GM12878 (cell line): ENCODE results near the gene ZBTB22. TPM values are rescaled to one million over a fixed set of nuclear protein-coding genes. Genes with fewer than 3 reads are reported as not detected.

Source experiments
- ATAC-seq: fragments of 200-7000 bp; cut with Tn5 transposase; 3 replicates; pipeline ENCODE4 v1.9.1; 2020; ENCODE audit warnings: mild to moderate bottlenecking, moderate library complexity
- BruUV-seq: library from RNA; stranded (reverse); fragments of 400-500 nt; replicated peaks from 2 replicates; lab custom pipeline; 2021; lab: Mats Ljungman, UMichigan
- CTCF ChIA-PET: fragments of 300-600 bp; sonication (Branson Sonifier 250); formaldehyde crosslinking; extraction: SDS; loops from one replicate; lab custom pipeline; 2021; ENCODE audit warnings: inconsistent platforms; lab: Yijun Ruan, JAX
- POLR2A ChIA-PET: fragments of 350-600 bp; formaldehyde crosslinking; extraction: SDS; loops from one replicate; lab custom pipeline; 2021; ENCODE audit warnings: inconsistent platforms; lab: Charles Lee
- RAD21 ChIA-PET: fragments of 300-600 bp; sonication (Branson Sonifier 250); formaldehyde crosslinking; loops from one replicate; lab custom pipeline; 2023; ENCODE audit warnings: antibody characterized with exemption; ENCODE audit not compliant: unreplicated experiment; lab: Charles Lee
- SMC1A ChIA-PET: fragments of 300-600 bp; sonication (Branson Sonifier 250); formaldehyde crosslinking; loops from one replicate; lab custom pipeline; 2023; ENCODE audit not compliant: unreplicated experiment, uncharacterized antibody; lab: Charles Lee
- DNase-seq: peaks from one replicate; pipeline ENCODE4 v3.0.0-alpha.2; 2011; ENCODE audit warnings: low read depth, low spot score
- FAIRE-seq: peaks from 3 replicates; lab custom pipeline; 2011; peaks lifted over from hg19 to GRCh38; lab: Jason Lieb, UNC
- H2AFZ ChIP-seq: 2 replicates; pipeline ENCODE4 v1.6.0; 2011; ENCODE audit warnings: low read depth, low read length, control low read depth; ENCODE audit not compliant: control insufficient read depth
- H3K27ac ChIP-seq: 2 replicates; pipeline ENCODE4 v1.5.1; 2011; ENCODE audit warnings: control low read depth; ENCODE audit not compliant: control insufficient read depth, insufficient read depth
- H3K27me3 ChIP-seq, 2 experiments: replicated peaks in 1 of 2; 2 replicates each; pipeline versions ENCODE4 v1.6.0 to v1.6.1; 2011; ENCODE audit warnings: low read length in 1 of 2; ENCODE audit not compliant: control insufficient read depth in 2 of 2, insufficient read depth in 2 of 2
- H3K36me3 ChIP-seq, 2 experiments: 2 replicates each; pipeline ENCODE4 v1.5.1; 2011; ENCODE audit warnings: low read length in 1 of 2; ENCODE audit not compliant: control insufficient read depth in 2 of 2, insufficient read depth in 2 of 2
- H3K4me1 ChIP-seq: 2 replicates; pipeline ENCODE4 v1.6.1; 2011; ENCODE audit warnings: mild to moderate bottlenecking, low read length, moderate library complexity, mixed read lengths; ENCODE audit not compliant: control insufficient read depth, insufficient read depth
- H3K4me2 ChIP-seq: 2 replicates; pipeline ENCODE4 v1.6.0; 2011; ENCODE audit warnings: control low read depth; ENCODE audit not compliant: control insufficient read depth, insufficient read depth
- H3K4me3 ChIP-seq: fragments of 200-600 bp; sonication (generic); 2 replicates; pipeline ENCODE4 v1.5.1; 2016
- H3K79me2 ChIP-seq: 2 replicates; pipeline ENCODE4 v1.6.0; 2011; ENCODE audit warnings: low read length; ENCODE audit not compliant: control insufficient read depth, insufficient read depth
- H3K9ac ChIP-seq: 2 replicates; pipeline ENCODE4 v1.8.0; 2011; ENCODE audit warnings: low read length, control low read depth, mixed read lengths; ENCODE audit not compliant: control insufficient read depth, insufficient read depth
- H3K9me3 ChIP-seq: replicated peaks from 3 replicates; pipeline ENCODE4 v1.5.1; 2011; ENCODE audit warnings: mild to moderate bottlenecking, low read length; ENCODE audit not compliant: control insufficient read depth, insufficient read depth
- H4K20me1 ChIP-seq: 2 replicates; pipeline ENCODE4 v1.6.0; 2011; ENCODE audit not compliant: control insufficient read depth, insufficient read depth
- ASH2L ChIP-seq: fragments of 300-600, 200-600 bp; sonication (generic); IDR thresholded peaks from 2 replicates; pipeline ENCODE4 v1.6.1; 2017; ENCODE audit warnings: low read depth, mild to moderate bottlenecking, borderline replicate concordance
- EP300 ChIP-seq, 2 experiments: fragments of 150-350 bp in 1 of 2; IDR thresholded peaks; 2 replicates each; pipeline ENCODE4 v1.6.1; 2011 to 2012; ENCODE audit warnings: low read depth in 2 of 2, low read length in 2 of 2, borderline replicate concordance in 1 of 2, improper control_type of control experiment in 1 of 2, inconsistent platforms in 1 of 2; ENCODE audit not compliant: control insufficient read depth in 1 of 2
- GABPA ChIP-seq: IDR thresholded peaks from 2 replicates; pipeline ENCODE4 v1.6.1; 2014; ENCODE audit warnings: antibody characterized with exemption, low read depth, mild to moderate bottlenecking, inconsistent platforms
- POLR2AphosphoS2 ChIP-seq: IDR thresholded peaks from 2 replicates; pipeline ENCODE4 v1.6.1; 2011; ENCODE audit warnings: low read depth, mild to moderate bottlenecking, low read length, improper control_type of control experiment, moderate library complexity
- SP1 ChIP-seq: IDR thresholded peaks from one replicate; pipeline ENCODE4 v1.6.1; 2011; ENCODE audit warnings: low read depth, low read length
- ZNF622 ChIP-seq: fragments of 450-650 bp; IDR thresholded peaks from 2 replicates; pipeline ENCODE4 v1.6.1; 2017; ENCODE audit warnings: mild to moderate bottlenecking, inconsistent platforms
- WGBS: methylation state at CpG from one replicate; pipeline ENCODE4 v1.1.6; 2016; ENCODE audit warnings: low lambda C conversion rate; ENCODE audit not compliant: insufficient replicate concordance, insufficient coverage; ENCODE audit errors: missing lambda C conversion rate; 5-methylcytosine and 5-hydroxymethylcytosine counted together
- in situ Hi-C: fragments of 300-500 bp; cut with MboI; formaldehyde crosslinking; loops from 9 replicates; pipeline ENCODE4 v1.14.3; 2018; ENCODE audit warnings: mixed read lengths
- intact Hi-C: fragments of 100-400 bp; cut with micrococcal nuclease; formaldehyde crosslinking; loops from one replicate; pipeline ENCODE4 v1.14.2; 2022; ENCODE audit not compliant: unreplicated experiment
- polyA plus RNA-seq, 11 experiments: library from polyadenylated mRNA; depleted of rRNA in 4 of 11; unstranded in 6 of 11; stranded (reverse) in 5 of 11; fragments of >200 nt; fragmentation: Nextera tagmentation in 4 of 11; fragmentation: Illumina TruSeq in 1 of 11; extraction: Ambion mirVana in 4 of 11; extraction: Trizol in 1 of 11; gene quantifications; 1 replicate in 1 of 11; 2 replicates in 10 of 11; pipeline versions ENCODE4 v1.2.1 to v1.2.3, GENCODE V29; 2011 to 2016; ENCODE audit warnings: inconsistent platforms in 2 of 11, missing spikeins in 2 of 11, low read depth in 1 of 11
- total RNA-seq, 4 experiments: library from RNA; depleted of rRNA in 3 of 4; stranded (reverse); fragments of >200 nt in 3 of 4; fragmentation: Illumina TruSeq in 1 of 4; extraction: Trizol in 1 of 4; gene quantifications; 2 replicates each; pipeline versions ENCODE4 v1.2.1 to v1.2.3, GENCODE V29; 2013 to 2021
- TF ChIP-seq, protein P1 (sequence below): IDR thresholded peaks from 2 replicates; pipeline ENCODE4 v1.6.1; 2011; ENCODE audit warnings: borderline replicate concordance, low read depth, mild to moderate bottlenecking, moderate library complexity, mixed read lengths, low read length; ENCODE audit not compliant: insufficient read depth; ENCODE audit errors: extremely low read length

Gene ZBTB22
- total and polyA plus RNA-seq, 10 of the 15 experiments (the other 5 are each of a cell fraction or from before 2014, with no cell fraction given) = 0.11 to 9.9 (median 4.8) TPM

DNA sequence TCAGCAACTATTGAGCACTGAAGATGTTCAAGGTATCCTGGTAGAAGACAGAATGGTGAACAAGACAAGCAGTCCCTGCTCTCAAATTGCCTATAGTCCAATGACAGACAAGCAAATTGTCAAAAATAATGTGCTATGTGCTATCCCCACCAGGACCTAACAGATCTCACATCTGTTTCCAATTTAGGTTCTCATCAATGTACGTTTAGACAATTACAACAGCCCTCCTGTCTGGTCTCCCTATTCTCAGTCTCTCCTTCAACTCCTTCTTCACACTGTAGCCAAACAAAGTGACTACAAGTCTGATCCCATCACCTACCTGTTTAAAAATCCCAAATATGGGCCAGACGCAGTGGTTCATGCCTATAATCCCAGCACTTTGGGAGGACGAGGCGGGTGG, 11.2 kb downstream of the ZBTB22 start:
- POLR2A ChIA-PET = interaction anchor here (0.7 kb wide), 1 partner anchor 22 kb away, joined by 4 read pairs; no protein-coding TSS in a partner anchor
- no peak overlapping the region for H3K9ac ChIP-seq
- no peak overlapping the region for H3K27ac ChIP-seq
- ATAC-seq (no peak), DNase-seq (no peak), FAIRE-seq (no peak)
- H3K79me2 ChIP-seq = peaks cover 35% of the 10 kb centered on the region
- H3K4me2 ChIP-seq = no peak overlapping the region
- intact Hi-C loops (no loop called here), in situ Hi-C loops (no loop called here)
- CTCF ChIA-PET = interaction anchor here (1.1 kb wide), 1 partner anchor 39 kb away, joined by 5 read pairs; no protein-coding TSS in a partner anchor
- RAD21 ChIA-PET = no interaction called here
- no peak overlapping the region for H3K4me3 ChIP-seq
- no peaks in the 10 kb centered on the region for H3K4me1 ChIP-seq
- H4K20me1 ChIP-seq = peaks cover 5% of the 10 kb centered on the region; the same call in 1 of the 2 replicates
- H3K27me3 ChIP-seq = no peaks in the 10 kb centered on the region
- WGBS = 97% methylated on average over 4 of the region's 4 CpGs
- SMC1A ChIA-PET = no interaction called here
- no peak for TF ChIP-seq SP1
- TF ChIP-seq GABPA = no peak
- TF ChIP-seq EP300 (IDR thresholded peaks at IDR 0.05; ENCODE audit: borderline replicate concordance in 1 of 2, control insufficient read depth in 1 of 2, low read depth in 2 of 2, low read length in 2 of 2) = no peak
- no peak for TF ChIP-seq ZNF622
- no peak for TF ChIP-seq POLR2AphosphoS2
- TF ChIP-seq, protein P1, sequence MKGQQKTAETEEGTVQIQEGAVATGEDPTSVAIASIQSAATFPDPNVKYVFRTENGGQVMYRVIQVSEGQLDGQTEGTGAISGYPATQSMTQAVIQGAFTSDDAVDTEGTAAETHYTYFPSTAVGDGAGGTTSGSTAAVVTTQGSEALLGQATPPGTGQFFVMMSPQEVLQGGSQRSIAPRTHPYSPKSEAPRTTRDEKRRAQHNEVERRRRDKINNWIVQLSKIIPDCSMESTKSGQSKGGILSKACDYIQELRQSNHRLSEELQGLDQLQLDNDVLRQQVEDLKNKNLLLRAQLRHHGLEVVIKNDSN = no peak
- no peak for TF ChIP-seq ASH2L
- BruUV-seq = no TSS peak
- H2AFZ ChIP-seq = no peak overlapping the region
- no peaks in the 10 kb centered on the region for H3K9me3 ChIP-seq
- H3K36me3 ChIP-seq = peaks cover 19% of the 10 kb centered on the region in 2 experiments
